Hematopoietic multipotent progenitor cell treated with erythropoietin and hydrocortisone succinate and interleukin-3 and kit ligand, for 4 days (in vitro differentiated cells): Measurements from ENCODE around the gene LMTK2.

ENCODE experiments used
- DNase-seq: peaks from one replicate; pipeline ENCODE4 v3.0.0-alpha.2; 2015

LMTK2 gene

GRCh38 chr7:98138672-98139071 lies 32.0 kb downstream of the LMTK2 start:
- DNase-seq: no peak

- no peak for DNase-seq
These were observed 36.0 kb downstream of the LMTK2 start for GRCh38 chr7:98142658-98143057.

- DNase-seq: no peak
These were observed 41.9 kb downstream of the LMTK2 start for GRCh38 chr7:98148607-98149006.

GRCh38 chr7:98149116-98149692 lies 42.5 kb downstream of the LMTK2 start:
- no peak for DNase-seq

GRCh38 chr7:98151884-98152283 lies 45.2 kb downstream of the LMTK2 start:
- no peak for DNase-seq

GRCh38 chr7:98156700-98157099 lies 50.0 kb downstream of the LMTK2 start:
- no peak for DNase-seq

- peak; percentile 4 for DNase-seq
These were observed 51.1 kb downstream of the LMTK2 start for GRCh38 chr7:98157761-98158160.

GRCh38 chr7:98162758-98163157 lies 56.1 kb downstream of the LMTK2 start:
- DNase-seq: no peak

GRCh38 chr7:98163269-98163668 lies 56.6 kb downstream of the LMTK2 start:
- no peak for DNase-seq

GRCh38 chr7:98163704-98164494 lies 57.2 kb downstream of the LMTK2 start:
- no peak for DNase-seq

- DNase-seq: peak; percentile 57
These were observed 59.4 kb downstream of the LMTK2 start for GRCh38 chr7:98165827-98166667.

- DNase-seq: no peak
These were observed 60.0 kb downstream of the LMTK2 start for GRCh38 chr7:98166668-98166970.

- no peak for DNase-seq
These were observed 61.0 kb downstream of the LMTK2 start for GRCh38 chr7:98167653-98168052.

GRCh38 chr7:98168181-98168903 lies 61.7 kb downstream of the LMTK2 start:
- peak; percentile 57 for DNase-seq

- DNase-seq: peak; percentile 24
These were observed 62.4 kb downstream of the LMTK2 start for GRCh38 chr7:98168904-98169621.

- no peak for DNase-seq
These were observed 64.3 kb downstream of the LMTK2 start for GRCh38 chr7:98170966-98171365.

- DNase-seq: no peak
These were observed 64.8 kb downstream of the LMTK2 start for GRCh38 chr7:98171449-98171848.

GRCh38 chr7:98174334-98175259 lies 67.9 kb downstream of the LMTK2 start:
- DNase-seq: no peak

GRCh38 chr7:98175260-98175940 lies 68.7 kb downstream of the LMTK2 start:
- DNase-seq: peak; percentile 64

- DNase-seq: no peak
These were observed 70.9 kb downstream of the LMTK2 start for GRCh38 chr7:98177553-98177952.

GRCh38 chr7:98178321-98178720 lies 71.7 kb downstream of the LMTK2 start:
- DNase-seq: no peak
